Caki2 (cell line): ENCODE measurements around the gene WDR44. TPM values are rescaled to one million over a fixed set of nuclear protein-coding genes. Genes with fewer than 3 reads are reported as not detected.
"Not testable (repeated sequence)": the region's sequence is repeated elsewhere in the genome, so short reads cannot be mapped to it uniquely, and the experiment has no call there.

Source experiments
- DNase-seq: peaks from one replicate; pipeline ENCODE4 v3.0.0-alpha.2; 2015; ENCODE audit warnings: low read depth
- in situ Hi-C: cut with HindIII; loops from 2 replicates; pipeline ENCODE4 v1.10.0; 2016; ENCODE audit warnings: low sequenced_read_pairs, low pct_unique_long_range_greater_than_20kb, mixed read lengths
- total RNA-seq: library from RNA; depleted of rRNA; stranded (reverse); fragments of >200 nt; shearing (Covaris generic); gene quantifications from 2 replicates; pipeline ENCODE4 v1.2.3, GENCODE V29; 2014; ENCODE audit warnings: low replicate concordance

The WDR44 gene
- total RNA-seq, 1 experiment from 2014 or later = 4.1 TPM

DNA sequence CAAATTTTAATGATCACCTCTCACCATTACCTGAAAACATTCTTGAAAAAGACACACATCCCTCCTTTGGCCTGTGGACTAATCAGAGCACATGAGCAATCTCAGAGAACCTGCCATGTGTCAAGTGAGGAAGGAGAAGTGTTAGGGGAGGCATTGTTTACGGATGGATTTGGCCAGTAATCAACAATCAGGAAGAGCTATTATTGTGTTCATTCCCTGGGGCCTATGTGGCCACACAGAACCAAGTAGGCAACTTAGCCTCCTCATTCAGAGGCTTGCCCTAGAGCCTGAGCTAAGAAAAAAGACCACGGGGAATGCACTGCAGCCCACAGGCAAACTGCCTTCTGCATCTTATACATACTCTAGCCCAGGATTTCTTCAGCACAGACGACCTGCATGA lies 109.1 kb downstream of the WDR44 start:
- DNase-seq = no peak
- in situ Hi-C loops = no loop called here

DNA sequence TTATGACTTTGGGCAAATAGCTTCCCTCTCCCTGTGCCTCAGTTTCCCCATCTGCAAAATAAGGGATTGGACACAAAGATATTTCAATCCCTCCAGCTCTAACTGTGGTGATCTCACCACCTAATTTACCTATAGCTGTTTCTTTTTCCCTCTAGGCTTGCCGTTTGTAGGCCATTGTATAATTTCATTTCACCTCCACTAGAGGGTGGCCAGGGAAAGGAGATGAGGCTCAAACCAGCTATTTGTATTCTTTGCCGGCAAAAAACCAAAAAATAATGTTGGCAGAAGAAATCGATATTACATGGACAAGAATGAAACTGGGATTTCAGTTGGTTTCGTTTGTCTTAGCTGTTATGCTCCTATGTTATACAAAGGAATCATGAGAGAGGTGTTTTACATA lies 113.6 kb downstream of the WDR44 start:
- in situ Hi-C loops = no loop called here
- DNase-seq = peak; percentile 24

DNA sequence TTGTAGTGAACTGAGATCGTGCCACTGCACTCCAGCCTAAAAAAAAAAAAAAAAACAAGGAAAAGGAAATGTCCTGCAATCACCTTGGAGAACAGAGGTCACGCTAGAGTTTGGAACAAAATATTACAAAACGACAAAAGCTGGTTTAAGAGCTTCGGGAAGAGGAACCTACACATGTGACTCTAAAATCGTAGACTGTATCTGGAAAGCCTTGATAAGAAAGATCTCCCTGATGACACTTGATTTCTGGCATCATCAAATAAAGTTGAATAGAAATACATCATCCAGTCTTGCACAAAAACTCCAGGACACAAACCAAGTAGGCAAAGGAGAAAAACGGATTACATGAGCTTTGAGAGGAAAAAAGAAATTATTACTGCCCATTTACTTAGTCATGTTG lies 118.6 kb downstream of the WDR44 start:
- DNase-seq = no peak
- in situ Hi-C loops = no loop called here

DNA sequence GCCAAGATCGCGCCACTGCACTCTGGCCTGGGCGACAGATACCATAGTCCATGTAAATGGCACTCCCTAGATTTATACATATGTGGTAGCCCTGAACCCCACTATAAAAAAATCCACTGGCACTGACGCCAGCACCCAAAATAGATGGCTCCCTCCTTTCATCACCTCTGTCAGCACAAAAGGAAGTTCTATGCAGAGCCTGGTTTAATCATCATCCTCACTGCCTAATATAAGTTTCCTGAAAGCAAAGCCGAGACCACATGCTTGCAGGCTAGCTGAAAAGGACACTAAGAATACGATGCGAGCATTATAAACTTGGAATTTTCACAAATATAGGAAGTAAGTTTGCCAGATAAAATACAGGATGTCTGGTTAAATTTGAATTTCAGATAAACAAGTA lies 122.2 kb downstream of the WDR44 start:
- DNase-seq = no peak
- in situ Hi-C loops = no loop called here

DNA sequence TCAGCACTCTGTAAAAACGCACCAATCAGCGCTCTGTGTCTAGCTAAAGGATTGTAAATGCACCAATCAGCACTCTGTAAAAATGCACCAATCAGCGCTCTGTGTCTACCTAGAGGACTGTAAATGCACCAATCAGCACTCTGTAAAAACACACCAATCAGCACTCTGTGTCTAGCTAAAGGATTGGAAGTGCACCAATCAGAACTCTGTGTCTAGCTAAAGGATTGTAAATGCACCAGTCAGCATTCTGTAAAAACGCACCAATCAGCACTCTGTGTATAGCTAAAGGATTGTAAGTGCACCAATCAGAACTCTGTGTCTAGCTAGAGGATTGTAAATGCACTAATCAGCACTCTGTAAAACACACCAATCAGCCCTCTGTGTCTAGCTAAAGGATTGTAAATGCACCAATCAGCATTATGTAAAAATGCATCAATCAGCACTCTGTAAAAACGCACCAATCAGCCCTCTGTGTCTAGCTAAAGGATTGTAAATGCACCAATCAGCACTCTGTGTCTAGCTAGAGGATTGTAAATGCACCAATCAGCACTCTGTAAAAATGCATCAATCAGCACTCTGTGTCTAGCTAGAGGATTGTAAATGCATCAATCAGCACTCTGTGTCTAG lies 124.9 kb downstream of the WDR44 start:
- DNase-seq, in situ Hi-C loops: not testable (repeated sequence)

DNA sequence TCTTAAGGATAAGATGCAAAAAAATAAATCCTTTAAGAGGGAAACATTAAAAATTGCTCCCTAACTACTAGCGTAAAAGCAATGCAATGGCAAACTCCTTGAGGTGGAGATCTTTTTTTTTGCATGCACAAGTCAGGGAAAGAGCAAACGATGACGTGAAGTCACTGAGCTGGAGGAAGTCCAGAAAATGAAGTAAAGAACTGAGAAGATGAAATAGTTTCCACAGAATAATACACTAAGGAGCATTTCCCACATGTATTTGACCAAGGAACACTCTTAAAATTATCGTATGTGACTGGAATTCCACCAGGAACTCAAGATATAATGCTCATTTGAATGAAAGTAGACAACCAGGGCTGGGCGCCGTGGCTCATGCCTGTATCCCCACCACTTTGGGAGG lies 128.7 kb downstream of the WDR44 start:
- in situ Hi-C loops = no loop called here
- no peak for DNase-seq

DNA sequence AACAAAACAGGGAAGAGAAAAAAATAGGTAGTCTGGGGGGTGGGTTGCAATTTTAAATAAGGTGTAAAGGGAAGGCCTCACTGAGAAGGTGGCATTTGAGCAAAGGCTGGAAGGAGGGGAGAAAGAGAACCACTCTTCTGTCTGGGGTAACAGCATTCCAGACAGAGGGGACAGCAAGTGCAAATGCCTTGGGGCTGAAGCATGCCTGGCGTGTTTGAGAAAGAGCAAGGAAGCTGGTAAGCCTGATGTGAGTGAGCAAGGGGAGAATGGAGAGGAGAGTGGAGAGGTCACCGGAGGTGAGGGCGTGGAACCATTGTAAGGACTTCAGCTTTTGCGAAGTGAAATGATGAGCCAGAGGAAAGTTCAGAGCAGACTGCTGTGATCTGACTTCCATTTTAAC lies 130.0 kb downstream of the WDR44 start:
- no peak for DNase-seq
- in situ Hi-C loops = no loop called here

DNA sequence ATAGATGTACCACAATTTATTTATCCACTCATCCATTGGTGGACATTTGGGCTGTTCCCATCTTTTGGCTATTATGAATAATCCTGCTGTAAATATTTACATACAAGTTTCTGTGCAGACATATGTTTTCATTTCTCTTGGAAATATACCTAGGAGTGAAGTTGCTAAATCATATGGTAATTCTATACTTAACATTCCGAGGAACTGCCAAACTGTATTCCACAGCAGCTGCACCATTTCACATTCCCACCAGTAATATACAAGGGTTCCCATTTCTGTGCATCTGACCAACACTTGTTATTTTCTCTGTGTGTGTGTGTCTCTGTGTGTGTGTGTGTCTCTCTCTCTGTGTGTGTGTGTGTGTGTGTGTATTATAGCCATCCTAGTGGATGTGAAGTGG lies 134.3 kb downstream of the WDR44 start:
- no peak for DNase-seq
- in situ Hi-C loops = no loop called here

DNA sequence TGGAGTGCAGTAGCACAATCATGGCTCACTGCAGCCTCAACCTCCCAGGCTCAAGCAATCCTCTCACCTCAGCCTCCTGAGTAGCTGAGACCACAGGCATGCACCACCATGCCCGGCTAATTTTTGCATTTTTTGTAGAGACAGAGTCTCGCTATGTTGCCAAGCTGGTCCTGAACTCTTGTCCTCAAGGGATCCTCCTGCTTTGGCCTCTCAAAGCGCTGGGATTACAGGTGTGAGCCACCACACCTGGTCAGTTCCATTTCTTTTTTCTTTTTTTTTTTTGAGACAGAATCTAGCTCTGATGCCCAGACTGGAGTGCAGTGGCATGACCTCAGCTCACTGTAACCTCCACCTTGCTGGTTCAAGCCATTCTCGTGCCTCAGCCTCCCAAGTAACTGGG lies 136.5 kb downstream of the WDR44 start:
- in situ Hi-C loops, DNase-seq: not testable (repeated sequence)

DNA sequence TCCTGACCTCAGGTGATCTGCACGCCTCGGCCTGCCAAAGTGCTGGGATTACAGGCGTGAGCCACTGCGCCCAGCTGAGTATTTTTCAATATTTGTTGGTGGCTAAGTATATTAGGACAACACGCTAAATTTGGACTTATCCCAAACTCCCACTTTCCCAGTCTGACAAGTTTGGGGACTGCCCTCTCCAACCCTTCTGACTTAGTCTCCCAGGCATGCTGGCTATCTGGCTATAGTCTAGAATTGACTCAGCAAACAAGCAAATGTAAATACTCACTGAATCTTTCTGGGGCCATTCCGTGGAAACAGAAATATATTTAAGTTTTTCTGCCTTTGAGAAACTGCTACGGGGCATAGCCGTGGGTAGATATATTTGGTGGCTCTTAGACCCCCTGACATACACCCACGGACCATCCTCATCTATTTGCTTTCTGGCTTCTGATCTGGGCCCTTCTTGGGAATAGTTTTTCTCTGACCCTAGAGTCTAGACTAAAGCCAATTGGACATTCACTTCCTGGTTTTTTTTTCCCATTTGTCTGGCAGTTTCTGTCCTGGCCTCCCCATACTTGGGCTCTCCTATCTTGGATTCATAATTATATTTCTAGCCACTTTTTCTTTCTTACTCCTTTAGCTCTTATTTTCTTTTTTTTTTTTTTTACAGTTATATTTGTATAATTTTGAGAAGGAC lies 138.5 kb downstream of the WDR44 start:
- in situ Hi-C loops = no loop called here

DNA sequence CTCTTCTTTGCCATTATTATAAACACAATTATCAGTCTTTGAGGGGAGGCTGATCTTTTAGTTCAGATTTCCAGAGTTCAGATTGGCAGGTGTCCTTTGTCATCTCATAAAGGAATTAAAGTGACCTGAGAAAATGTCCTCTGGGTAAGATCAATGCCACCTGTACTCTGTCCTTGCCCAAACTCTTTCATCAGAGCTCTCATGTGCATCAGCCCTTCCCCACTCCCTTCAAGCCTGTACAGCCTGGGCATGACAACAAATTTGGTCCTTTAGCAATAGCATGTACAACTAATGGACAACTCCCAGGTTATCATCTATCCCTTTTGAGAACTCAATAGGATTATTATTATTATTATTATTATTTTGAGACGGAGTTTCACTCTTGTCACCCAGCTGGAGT lies 140.8 kb downstream of the WDR44 start:
- in situ Hi-C loops, DNase-seq: not testable (repeated sequence)

More for the DNA sequence above, 138.5 kb downstream of the WDR44 start:
- DNase-seq = no peak

DNA sequence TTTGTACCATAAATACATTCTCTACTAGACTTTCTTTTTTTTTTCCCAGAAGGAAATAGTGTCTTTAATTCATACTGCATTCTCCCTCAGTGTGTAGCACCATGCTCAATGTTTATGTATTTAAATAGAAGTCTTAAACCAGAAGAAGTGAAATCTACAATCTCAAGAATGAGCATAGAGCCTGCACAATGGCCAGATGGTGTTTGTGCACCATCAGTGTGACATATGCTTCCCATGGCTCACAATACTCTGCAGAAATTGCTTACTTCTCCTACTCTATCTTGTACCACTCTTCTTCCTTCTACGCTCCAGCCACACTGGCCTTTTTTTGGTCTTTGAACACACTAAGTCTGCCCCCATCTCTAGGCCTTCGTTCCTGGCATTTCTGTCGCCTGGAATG lies 147.1 kb downstream of the WDR44 start:
- in situ Hi-C loops = no loop called here
- no peak for DNase-seq

DNA sequence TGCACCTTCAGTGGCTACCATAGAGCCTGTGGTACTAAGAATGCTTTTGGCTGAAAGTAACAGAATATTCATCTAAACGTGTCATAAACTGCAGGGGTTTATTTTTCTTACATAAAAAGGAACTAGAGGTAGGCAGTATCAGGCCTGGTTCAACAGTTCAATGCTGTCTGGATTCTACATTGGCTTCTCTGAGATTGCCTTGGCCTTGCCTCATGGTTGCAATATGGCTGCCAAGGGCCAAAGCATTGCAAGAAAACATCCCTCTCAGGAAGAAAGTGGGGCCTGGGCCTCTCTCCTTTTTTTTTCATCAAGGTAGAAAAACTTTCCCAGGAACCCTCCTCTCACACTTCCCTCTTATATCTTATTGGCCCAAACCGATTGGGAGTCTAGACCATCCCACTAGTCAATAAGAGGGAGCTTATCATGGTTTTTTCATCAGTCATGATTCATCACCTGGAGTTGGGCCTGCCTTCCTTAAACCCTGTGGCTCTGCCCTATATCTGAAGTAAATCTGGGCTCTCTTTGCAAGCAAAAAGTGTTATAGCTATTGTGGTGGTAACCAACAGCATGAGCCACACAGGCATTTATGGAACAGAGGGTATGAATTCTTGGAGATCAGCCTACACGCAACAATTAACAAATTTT lies 147.9 kb downstream of the WDR44 start:
- no peak for DNase-seq

DNA sequence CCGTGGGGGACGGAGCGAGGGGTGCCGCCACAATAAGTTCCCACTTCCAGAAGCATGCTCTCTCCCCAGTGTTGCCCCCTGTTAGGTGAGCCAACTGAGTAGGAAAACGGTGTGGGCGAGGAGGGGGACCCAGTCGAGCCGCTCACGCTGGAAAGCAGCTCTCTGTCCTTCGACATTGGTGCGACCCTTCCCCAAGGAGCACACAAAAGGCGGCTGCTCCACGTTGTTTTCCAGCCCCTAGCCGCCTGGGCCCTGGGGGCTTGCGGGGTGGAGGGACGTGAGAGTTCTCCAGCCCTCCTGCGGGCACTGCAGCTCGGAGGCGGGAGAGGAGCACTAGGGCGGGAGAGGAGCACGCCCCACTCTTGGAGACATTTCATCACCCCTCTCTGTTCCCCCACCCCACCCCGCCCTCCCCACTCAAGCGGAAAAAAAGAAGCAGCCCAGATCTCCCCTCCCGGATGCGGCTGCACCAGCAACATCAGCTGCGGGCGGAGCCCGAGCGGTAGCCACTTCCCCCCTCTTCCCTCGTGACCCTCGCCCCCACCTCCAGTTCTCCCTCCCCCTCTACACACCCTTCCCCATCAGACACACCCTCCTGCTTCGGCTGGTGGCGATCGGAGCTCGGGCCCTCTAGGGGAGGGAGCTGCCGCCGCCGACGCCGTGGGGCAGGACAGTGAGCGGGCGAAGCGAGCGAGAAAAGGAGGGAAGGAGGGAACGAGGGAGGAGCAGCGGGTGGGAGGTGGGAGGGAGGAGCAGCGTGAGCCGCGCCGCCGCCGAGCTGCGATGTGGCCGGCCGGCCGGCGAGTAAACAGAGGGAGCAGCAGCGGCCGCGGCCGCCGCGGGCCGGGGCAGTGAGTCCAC lies 149.4 kb downstream of the WDR44 start, which contains the start of gene DOCK11:
TSS of gene DOCK11 (plus strand) at position 755 of the 861 bp plus-strand sequence. CDS start 157 bp downstream, outside the sequence.
- in situ Hi-C loops = no loop called here
- peak; percentile 91 for DNase-seq

More for the DNA sequence above, 147.9 kb downstream of the WDR44 start:
- in situ Hi-C loops = no loop called here

DNA sequence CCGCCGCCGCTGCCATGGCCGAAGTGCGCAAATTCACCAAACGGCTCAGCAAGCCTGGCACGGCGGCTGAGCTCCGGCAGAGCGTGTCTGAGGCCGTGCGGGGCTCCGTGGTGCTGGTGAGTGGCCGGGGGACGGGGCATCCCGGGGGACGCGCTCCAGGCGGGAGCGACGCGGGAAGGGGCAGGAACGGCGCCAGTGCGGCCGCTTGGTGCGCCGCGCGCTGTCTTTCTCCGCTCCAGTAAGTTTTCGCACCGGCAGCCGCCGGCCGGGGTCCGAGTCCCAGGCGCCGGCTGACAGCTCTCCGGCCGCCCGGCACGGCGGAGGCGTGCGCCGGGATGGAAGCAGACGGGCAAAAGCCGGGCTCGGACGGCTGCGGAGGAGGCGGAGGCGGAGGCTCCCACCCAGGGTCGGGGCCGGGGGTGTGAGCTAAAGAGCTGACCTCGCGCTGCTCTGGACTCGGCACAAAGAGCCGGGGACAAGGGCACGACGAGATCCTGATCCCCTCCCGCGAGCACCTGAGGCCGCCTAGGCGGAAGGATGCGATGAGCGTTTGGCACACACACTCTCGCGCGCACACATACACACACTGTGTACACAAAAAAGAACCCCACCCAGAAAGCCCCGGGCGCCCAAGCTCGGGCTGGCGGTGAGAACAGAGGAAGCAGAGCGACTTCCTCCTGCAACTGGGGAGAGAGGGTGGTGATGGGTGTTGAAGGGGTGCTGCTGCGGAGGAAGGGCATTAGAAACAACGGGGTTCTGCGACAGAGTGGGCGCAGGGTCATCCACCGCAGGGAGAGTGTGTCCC lies 150.3 kb downstream of the WDR44 start:
- DNase-seq = peak; percentile 23
- in situ Hi-C loops = no loop called here

DNA sequence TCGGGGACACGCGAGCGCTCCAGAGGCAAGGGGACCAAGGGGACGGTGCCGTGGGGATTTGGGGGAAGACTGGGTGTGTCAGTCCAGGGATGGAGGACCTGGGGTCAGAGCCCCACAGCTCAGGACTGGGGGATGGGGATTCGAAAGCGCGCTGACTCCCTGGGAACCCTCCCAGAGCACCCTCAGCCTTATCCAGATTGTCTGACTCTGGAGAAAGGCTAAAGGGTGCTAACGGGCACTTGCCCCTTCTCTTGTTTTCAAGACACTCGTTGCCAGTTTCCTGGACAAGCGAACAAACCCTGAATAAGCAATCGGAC lies 150.8 kb downstream of the WDR44 start:
- no peak for DNase-seq
- in situ Hi-C loops = no loop called here

DNA sequence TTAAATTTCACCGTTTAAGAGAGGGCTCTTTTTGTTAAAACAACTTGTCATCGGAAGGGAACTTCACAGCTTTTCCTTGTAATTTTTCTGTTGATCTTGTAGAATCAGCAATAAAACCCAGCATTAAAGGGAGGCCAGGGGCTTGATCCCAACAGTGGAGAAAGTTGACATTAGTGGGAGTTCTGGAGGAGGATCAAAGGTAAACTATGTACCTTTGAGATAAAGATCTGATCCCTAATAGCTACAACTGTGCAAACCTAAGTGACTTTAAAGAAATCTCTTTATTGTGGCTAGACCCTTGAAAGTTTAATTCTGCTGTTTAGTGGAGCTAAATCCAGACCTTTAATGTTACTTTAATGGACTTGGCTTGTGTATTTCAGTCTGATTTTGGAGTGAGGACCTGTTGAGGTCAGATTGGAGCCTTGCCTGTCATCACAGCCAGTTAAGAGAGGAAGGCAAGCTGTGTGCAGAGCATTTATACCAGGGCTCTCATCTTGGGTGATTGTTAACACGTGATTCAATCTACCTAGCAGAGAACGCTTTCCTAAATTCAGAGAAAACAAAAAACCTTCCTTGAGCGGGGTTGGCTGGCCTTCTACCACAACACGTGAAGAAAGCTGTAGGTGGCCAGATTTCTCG lies 151.4 kb downstream of the WDR44 start:
- in situ Hi-C loops = no loop called here
- no peak for DNase-seq

DNA sequence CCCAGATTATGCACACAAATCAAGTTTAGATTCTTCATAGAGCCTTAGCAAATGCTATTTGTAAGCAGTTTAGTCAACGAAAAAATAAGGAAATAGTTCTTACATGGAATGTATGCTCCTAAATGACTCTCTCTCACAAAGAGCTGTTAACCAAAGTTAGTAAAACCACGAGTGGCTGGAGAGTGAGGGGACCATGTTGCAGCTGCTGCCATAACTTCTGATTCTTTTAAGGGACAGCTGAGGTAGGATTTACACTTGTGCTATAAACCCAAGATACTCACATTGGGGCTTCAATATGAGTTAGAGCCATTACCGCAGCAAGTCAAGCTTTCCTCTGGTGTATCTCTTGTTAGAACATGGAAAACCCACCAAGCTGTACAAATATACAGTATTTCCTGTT lies 152.4 kb downstream of the WDR44 start:
- no peak for DNase-seq
- in situ Hi-C loops = no loop called here
